ENCODE data around the gene TTC7B.

TTC7B gene
- long read RNA-seq, partial matches to known transcripts = 1 of 2 reads
- long read RNA-seq, other reads (novel, unspliced or antisense) = 1 of 2 reads

- H3K27ac ChIP-seq (replicated peaks) = no peak within 1 kb of the TSS
- DNase-seq (ENCODE audit: low read depth in 1 of 2, low spot score in 1 of 2) = peak in 1 of 2 experiments; percentile 17
- peaks cover 5% of the 10 kb centered on the region for H3K27me3 ChIP-seq (ENCODE audit: insufficient read depth, poor library complexity, severe bottlenecking)
- TF ChIP-seq GABPA (IDR thresholded peaks at IDR 0.05; ENCODE audit: low read depth) (no peak), REST (IDR thresholded peaks at IDR 0.05; ENCODE audit: insufficient replicate concordance, low read depth) (no peak), CTCF (IDR thresholded peaks at IDR 0.05; ENCODE audit: insufficient read depth, low read length) (no peak), POLR2AphosphoS5 (IDR thresholded peaks at IDR 0.05; ENCODE audit: low read depth) (no peak), SPI1 (IDR thresholded peaks at IDR 0.05; ENCODE audit: borderline replicate concordance, low read depth) (no peak)
- peak within 1 kb of the TSS; percentile 42 for H3K4me3 ChIP-seq (replicated peaks; ENCODE audit: insufficient read depth, low read length)
Measured at GRCh38 chr14:90815822-90816662, at the start of gene TTC7B. TSS of gene TTC7B (minus strand) at chr14:90816430. CDS start at chr14:90816295, 135 bp downstream.

GRCh38 chr14:90864741-90865140 lies 48.5 kb upstream of the TTC7B start:
- Histone ChIP-seq H3K4me3 (replicated peaks; ENCODE audit: insufficient read depth, low read length) (no peak overlapping the region), H3K27me3 (ENCODE audit: insufficient read depth, poor library complexity, severe bottlenecking) (no peaks in the 10 kb centered on the region)
- TF ChIP-seq GABPA (IDR thresholded peaks at IDR 0.05; ENCODE audit: low read depth) (no peak), CTCF (IDR thresholded peaks at IDR 0.05; ENCODE audit: insufficient read depth, low read length) (no peak), REST (IDR thresholded peaks at IDR 0.05; ENCODE audit: insufficient replicate concordance, low read depth) (no peak), SPI1 (IDR thresholded peaks at IDR 0.05; ENCODE audit: borderline replicate concordance, low read depth) (no peak), POLR2AphosphoS5 (IDR thresholded peaks at IDR 0.05; ENCODE audit: low read depth) (no peak)

GRCh38 chr14:90858511-90858910 lies 42.3 kb upstream of the TTC7B start:
- DNase-seq (ENCODE audit: low read depth in 1 of 2, low spot score in 1 of 2) = no peak

More at GRCh38 chr14:90864741-90865140, 48.5 kb upstream of the TTC7B start:
- no peak overlapping the region for H3K27ac ChIP-seq (replicated peaks)
- no peak for DNase-seq (ENCODE audit: low read depth in 1 of 2, low spot score in 1 of 2)

More at GRCh38 chr14:90858511-90858910, 42.3 kb upstream of the TTC7B start:
- Histone ChIP-seq H3K27ac (replicated peaks) (no peak overlapping the region), H3K4me3 (replicated peaks; ENCODE audit: insufficient read depth, low read length) (no peak overlapping the region), H3K27me3 (ENCODE audit: insufficient read depth, poor library complexity, severe bottlenecking) (no peaks in the 10 kb centered on the region)
- TF ChIP-seq CTCF (IDR thresholded peaks at IDR 0.05; ENCODE audit: insufficient read depth, low read length) (no peak), GABPA (IDR thresholded peaks at IDR 0.05; ENCODE audit: low read depth) (no peak), POLR2AphosphoS5 (IDR thresholded peaks at IDR 0.05; ENCODE audit: low read depth) (no peak), REST (IDR thresholded peaks at IDR 0.05; ENCODE audit: insufficient replicate concordance, low read depth) (no peak), SPI1 (IDR thresholded peaks at IDR 0.05; ENCODE audit: borderline replicate concordance, low read depth) (no peak)

All from HL-60 (cell line).